ENCODE results near the gene NACC1.

The NACC1 gene

DNA sequence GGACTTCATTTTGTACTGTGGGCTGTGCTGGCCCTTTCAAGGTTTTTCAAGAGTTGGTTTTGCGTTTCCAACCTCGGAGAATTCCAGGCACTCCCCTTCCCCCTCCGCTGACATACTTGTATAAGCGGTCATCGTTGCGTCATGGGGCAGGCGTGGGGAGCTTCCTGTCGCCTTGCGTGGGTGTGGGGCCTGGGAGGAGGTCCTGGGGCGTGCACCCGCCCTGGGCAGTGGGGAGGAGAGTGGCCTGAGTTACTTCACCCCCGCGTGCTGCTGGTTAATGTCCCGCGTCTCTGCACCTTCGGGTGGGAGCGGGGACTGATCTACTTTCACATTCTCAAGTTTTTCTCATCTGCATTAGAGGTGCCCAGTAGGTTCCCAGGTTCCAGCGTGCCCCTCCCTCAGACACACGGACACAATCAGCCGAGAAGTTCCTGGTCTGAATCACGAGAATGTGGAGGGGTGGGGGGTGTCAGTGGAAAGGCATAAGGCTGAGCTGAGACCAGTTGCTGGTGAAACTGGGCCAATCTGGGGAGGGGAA is 36.2 kb downstream of the NACC1 start:
- H3K4me3 ChIP-seq: peak overlapping the region; percentile 81
- no peaks in the 10 kb centered on the region for H3K9me3 ChIP-seq (ENCODE audit: low read depth, low read length)
- TF ChIP-seq EZH2 (IDR thresholded peaks at IDR 0.05) (no peak), POLR2AphosphoS5 (IDR thresholded peaks at IDR 0.05; ENCODE audit: borderline replicate concordance, low read depth, low read length) (no peak)
- H3K9ac ChIP-seq (ENCODE audit: insufficient read length): peak overlapping the region; percentile 87
- H3K27ac ChIP-seq: peak overlapping the region; percentile 97
- DNase-seq (ENCODE audit: low read depth, low spot score): no peak
- no peaks in the 10 kb centered on the region for H3K36me3 ChIP-seq (ENCODE audit: insufficient read depth, low read length)

- Histone ChIP-seq H3K27ac (peak overlapping the region; percentile 54; the same call in 1 of the 2 replicates), H3K9me3 (ENCODE audit: low read depth, low read length) (no peaks in the 10 kb centered on the region), H3K9ac (ENCODE audit: insufficient read length) (peak overlapping the region; percentile 87), H3K4me3 (peak overlapping the region; percentile 81), H3K36me3 (ENCODE audit: insufficient read depth, low read length) (no peaks in the 10 kb centered on the region)
- no peak for DNase-seq (ENCODE audit: low read depth, low spot score)
- TF ChIP-seq FOXP2 (optimal IDR thresholded peaks at IDR 0.05; ENCODE audit: control extremely low read depth, extremely low read length, insufficient read depth) (no peak), EZH2 (IDR thresholded peaks at IDR 0.05) (no peak), POLR2AphosphoS5 (IDR thresholded peaks at IDR 0.05; ENCODE audit: borderline replicate concordance, low read depth, low read length) (no peak)
Observed at GRCh38 chr19:13154911-13155471, 36.9 kb downstream of the NACC1 start.

- TF ChIP-seq POLR2AphosphoS5 (IDR thresholded peaks at IDR 0.05; ENCODE audit: borderline replicate concordance, low read depth, low read length) (no peak), EZH2 (IDR thresholded peaks at IDR 0.05) (no peak), FOXP2 (optimal IDR thresholded peaks at IDR 0.05; ENCODE audit: control extremely low read depth, extremely low read length, insufficient read depth) (no peak)
- peak overlapping the region; percentile 81 for H3K4me3 ChIP-seq
- no peak for DNase-seq (ENCODE audit: low read depth, low spot score)
- peak overlapping the region; percentile 54; the same call in 1 of the 2 replicates for H3K27ac ChIP-seq
- no peaks in the 10 kb centered on the region for H3K36me3 ChIP-seq (ENCODE audit: insufficient read depth, low read length)
- H3K9ac ChIP-seq (ENCODE audit: insufficient read length): peak overlapping the region; percentile 87
- H3K9me3 ChIP-seq (ENCODE audit: low read depth, low read length): no peaks in the 10 kb centered on the region
Observed at GRCh38 chr19:13155472-13156359, 37.7 kb downstream of the NACC1 start.

GRCh38 chr19:13159713-13160112 is 41.6 kb downstream of the NACC1 start:
- Histone ChIP-seq H3K9ac (ENCODE audit: insufficient read length) (no peak overlapping the region), H3K9me3 (ENCODE audit: low read depth, low read length) (no peaks in the 10 kb centered on the region), H3K4me3 (no peak overlapping the region), H3K27ac (no peak overlapping the region; the same call in 1 of the 2 replicates), H3K36me3 (ENCODE audit: insufficient read depth, low read length) (no peaks in the 10 kb centered on the region)
- TF ChIP-seq EZH2 (IDR thresholded peaks at IDR 0.05) (no peak), FOXP2 (optimal IDR thresholded peaks at IDR 0.05; ENCODE audit: control extremely low read depth, extremely low read length, insufficient read depth) (no peak), POLR2AphosphoS5 (IDR thresholded peaks at IDR 0.05; ENCODE audit: borderline replicate concordance, low read depth, low read length) (no peak)
- DNase-seq (ENCODE audit: low read depth, low spot score): no peak

DNA sequence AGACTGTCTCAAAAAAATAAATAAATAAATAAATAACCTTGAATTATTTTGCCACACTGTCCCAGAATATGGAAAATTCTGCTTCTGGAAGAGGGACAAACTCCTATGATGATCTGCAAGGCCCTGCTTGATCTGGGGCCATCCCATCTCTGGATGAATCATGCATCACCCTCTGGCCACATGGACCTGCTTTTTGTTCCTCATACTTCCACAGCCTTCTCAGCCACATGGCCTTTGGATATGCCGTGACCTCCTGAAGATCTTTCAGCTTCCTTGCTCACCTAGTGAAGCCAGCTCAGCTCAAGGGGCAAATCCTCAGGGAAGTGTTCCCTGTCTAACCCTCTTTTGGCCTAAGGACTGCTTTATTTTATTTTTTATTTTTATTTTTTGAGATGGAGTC is 42.5 kb downstream of the NACC1 start:
- H3K9ac ChIP-seq (ENCODE audit: insufficient read length): no peak overlapping the region
- no peak for DNase-seq (ENCODE audit: low read depth, low spot score)
- H3K27ac ChIP-seq: no peak overlapping the region
- no peak overlapping the region for H3K4me3 ChIP-seq
- no peak for TF ChIP-seq FOXP2 (optimal IDR thresholded peaks at IDR 0.05; ENCODE audit: control extremely low read depth, extremely low read length, insufficient read depth)
- no peak for TF ChIP-seq EZH2 (IDR thresholded peaks at IDR 0.05)
- no peak for TF ChIP-seq POLR2AphosphoS5 (IDR thresholded peaks at IDR 0.05; ENCODE audit: borderline replicate concordance, low read depth, low read length)
- H3K36me3 ChIP-seq (ENCODE audit: insufficient read depth, low read length): no peaks in the 10 kb centered on the region
- no peaks in the 10 kb centered on the region for H3K9me3 ChIP-seq (ENCODE audit: low read depth, low read length)

GRCh38 chr19:13162724-13163608 is 44.9 kb downstream of the NACC1 start:
- Histone ChIP-seq H3K36me3 (ENCODE audit: insufficient read depth, low read length) (no peaks in the 10 kb centered on the region), H3K4me3 (peak overlapping the region; percentile 77), H3K9ac (ENCODE audit: insufficient read length) (peak overlapping the region; percentile 81), H3K9me3 (ENCODE audit: low read depth, low read length) (no peaks in the 10 kb centered on the region), H3K27ac (peak overlapping the region; percentile 98)
- DNase-seq (ENCODE audit: low read depth, low spot score): peak; percentile 94
- no peak for TF ChIP-seq FOXP2 (optimal IDR thresholded peaks at IDR 0.05; ENCODE audit: control extremely low read depth, extremely low read length, insufficient read depth)
- no peak for TF ChIP-seq EZH2 (IDR thresholded peaks at IDR 0.05)
- TF ChIP-seq POLR2AphosphoS5 (IDR thresholded peaks at IDR 0.05; ENCODE audit: borderline replicate concordance, low read depth, low read length): peak; percentile 61

- Histone ChIP-seq H3K36me3 (ENCODE audit: insufficient read depth, low read length) (no peaks in the 10 kb centered on the region), H3K9me3 (ENCODE audit: low read depth, low read length) (no peaks in the 10 kb centered on the region), H3K9ac (ENCODE audit: insufficient read length) (peak overlapping the region; percentile 81), H3K4me3 (peak overlapping the region; percentile 77), H3K27ac (peak overlapping the region; percentile 98)
- TF ChIP-seq EZH2 (IDR thresholded peaks at IDR 0.05): no peak
- no peak for TF ChIP-seq POLR2AphosphoS5 (IDR thresholded peaks at IDR 0.05; ENCODE audit: borderline replicate concordance, low read depth, low read length)
- no peak for TF ChIP-seq FOXP2 (optimal IDR thresholded peaks at IDR 0.05; ENCODE audit: control extremely low read depth, extremely low read length, insufficient read depth)
- DNase-seq (ENCODE audit: low read depth, low spot score): no peak
Observed at GRCh38 chr19:13163609-13164342, 45.7 kb downstream of the NACC1 start.
